SK-N-DZ (cell line): Measurements from ENCODE around the gene RAB3GAP1.
"Not testable (repeated sequence)": the region's sequence is repeated elsewhere in the genome, so short reads cannot be mapped to it uniquely, and the experiment has no call there.

Experiments used
- DNase-seq: peaks from one replicate; pipeline ENCODE4 v3.0.0-alpha.2; 2015; ENCODE audit warnings: low spot score

The RAB3GAP1 gene

DNA sequence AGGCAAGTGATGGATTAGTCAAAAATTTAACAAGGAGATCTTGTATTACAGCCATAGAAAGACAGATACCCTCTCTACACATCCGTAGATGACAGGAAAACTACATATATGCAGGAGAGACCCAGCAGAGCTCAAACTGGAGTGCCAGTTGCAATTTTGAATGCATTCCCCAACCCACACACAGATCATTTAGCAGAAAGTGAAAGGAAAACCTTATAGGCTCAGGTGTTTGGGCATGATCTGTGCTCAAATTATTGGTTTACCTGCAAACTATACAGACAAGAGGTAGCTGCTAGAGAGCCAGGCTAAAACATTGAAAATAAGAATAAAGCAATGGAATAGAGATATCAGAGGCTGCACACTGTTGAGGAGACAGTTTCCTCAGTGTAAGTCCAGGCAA, 51.8 kb downstream of the RAB3GAP1 start:
- DNase-seq = no peak

DNA sequence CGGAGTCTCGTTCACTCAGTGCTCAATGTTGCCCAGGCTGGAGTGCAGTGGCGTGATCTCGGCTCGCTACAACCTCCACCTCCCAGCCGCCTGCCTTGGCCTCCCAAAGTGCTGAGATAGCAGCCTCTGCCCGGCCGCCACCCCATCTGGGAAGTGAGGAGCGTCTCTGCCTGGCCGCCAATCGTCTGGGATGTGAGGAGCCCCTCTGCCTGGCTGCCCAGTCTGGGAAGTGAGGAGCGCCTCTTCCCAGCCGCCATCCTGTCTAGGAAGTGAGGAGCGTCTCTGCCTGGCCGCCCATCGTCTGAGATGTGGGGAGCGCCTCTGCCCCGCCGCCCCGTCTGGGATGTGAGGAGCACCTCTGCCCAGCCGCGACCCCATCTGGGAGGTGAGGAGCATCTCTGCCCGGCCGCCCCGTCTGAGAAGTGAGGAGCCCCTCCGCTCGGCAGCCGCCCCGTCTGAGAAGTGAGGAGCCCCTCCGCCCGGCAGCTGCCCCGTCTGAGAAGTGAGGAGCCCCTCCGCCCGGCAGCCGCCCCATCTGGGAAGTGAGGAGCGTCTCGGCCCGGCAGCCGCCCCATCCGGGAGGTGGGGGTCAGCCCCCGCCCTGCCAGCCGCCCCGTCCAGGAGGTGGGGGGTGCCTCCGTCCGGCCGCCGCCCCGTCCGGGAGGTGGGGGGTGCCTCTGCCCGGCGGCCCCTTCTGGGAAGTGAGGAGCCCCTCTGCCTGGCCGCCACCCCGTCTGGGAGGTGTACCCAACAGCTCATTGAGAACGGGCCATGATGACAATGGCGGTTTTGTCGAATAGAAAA, 53.6 kb downstream of the RAB3GAP1 start:
- DNase-seq = not testable (repeated sequence)

DNA sequence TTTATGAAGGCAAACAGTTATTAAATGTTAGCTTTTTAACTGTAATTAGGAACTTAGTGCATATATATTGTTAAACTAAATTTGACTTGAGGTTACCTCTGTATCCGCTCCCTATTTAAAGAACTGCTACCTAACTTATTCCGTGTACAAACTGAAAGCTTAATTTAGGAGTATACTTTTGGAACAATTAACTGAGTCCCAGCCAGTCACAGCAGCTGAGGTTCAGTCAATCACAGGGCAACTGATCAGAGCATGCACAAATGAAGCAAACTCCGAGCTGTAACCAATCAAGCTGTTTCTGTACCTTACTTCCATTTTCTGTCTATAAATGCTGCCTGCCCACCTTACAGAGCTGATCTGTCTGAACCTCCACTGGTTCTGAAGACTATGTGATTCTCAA, 61.2 kb downstream of the RAB3GAP1 start:
- no peak for DNase-seq

GRCh38 chr2:135119582-135119981, 67.5 kb downstream of the RAB3GAP1 start:
- no peak for DNase-seq

- DNase-seq = no peak
These were observed 69.0 kb downstream of the RAB3GAP1 start for GRCh38 chr2:135121016-135121657.

- DNase-seq = not testable (repeated sequence)
These were observed 69.6 kb downstream of the RAB3GAP1 start for GRCh38 chr2:135121658-135122039.

DNA sequence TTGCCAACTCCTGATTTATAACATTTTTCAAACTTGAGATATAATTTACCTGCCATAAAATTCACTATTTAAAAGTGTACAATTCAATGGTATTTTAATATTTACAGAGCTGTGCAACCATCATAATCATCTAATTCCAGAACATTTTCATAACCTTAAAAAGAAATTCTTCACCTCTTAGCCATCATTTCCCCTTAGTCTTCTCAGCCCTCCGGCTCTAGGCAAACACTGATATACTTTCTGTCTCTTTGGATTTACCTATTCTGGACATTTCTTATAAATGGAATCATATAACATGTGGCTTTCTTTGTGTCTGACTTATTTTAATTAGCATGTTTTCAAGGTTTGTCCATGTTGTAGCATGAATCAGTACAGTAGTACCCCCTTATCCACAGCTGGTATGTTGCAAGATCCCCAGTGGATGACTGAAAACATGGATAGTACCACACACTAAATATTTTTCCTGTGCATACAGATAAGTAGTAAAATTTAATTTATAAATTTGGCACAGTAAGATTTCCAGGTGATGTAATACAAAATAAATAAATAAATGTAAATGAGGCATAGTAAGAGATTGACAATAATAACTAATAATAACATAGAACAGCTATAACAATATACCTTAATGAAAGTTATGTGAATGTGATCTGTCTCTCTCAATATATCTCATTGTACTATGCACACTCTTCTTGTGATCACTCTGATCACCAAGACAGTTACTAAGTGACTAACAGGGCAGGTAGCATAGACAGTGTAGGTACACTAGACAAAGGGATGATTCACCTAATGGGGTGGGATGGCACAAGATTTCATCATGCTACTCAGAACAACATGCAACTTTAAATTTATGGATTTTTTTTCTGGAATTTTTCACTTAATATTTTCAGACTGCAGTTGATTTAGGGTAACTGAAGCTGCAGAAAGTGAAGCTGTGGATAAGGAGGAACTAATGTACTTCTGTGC, 73.1 kb downstream of the RAB3GAP1 start:
- DNase-seq = no peak

GRCh38 chr2:135125940-135126339, 73.8 kb downstream of the RAB3GAP1 start:
- DNase-seq = no peak

DNA sequence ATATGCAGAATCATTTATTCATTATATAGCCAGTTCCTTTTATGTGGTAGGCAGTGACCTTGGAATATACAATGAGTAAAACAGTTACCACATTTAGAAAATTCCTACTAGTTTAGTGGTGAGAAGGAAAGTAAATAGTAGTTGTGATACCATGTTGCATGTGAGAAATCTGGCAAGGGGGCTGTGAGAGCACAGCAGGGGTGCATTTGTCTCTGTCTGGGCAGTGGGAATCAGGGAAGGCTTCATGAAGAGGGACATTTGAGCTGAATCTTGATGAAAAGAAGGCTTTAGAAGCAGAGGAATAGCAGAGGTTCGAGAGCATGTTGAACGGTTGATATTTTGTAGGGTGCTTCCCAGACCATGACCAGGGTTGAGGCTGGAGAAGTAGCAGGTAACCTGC, 78.7 kb downstream of the RAB3GAP1 start:
- DNase-seq = no peak

- no peak for DNase-seq
These were observed 80.2 kb downstream of the RAB3GAP1 start for GRCh38 chr2:135132314-135132713.

- no peak for DNase-seq
These were observed 88.5 kb downstream of the RAB3GAP1 start for GRCh38 chr2:135140606-135141005.

GRCh38 chr2:135142323-135142722, 90.2 kb downstream of the RAB3GAP1 start:
- DNase-seq = no peak

DNA sequence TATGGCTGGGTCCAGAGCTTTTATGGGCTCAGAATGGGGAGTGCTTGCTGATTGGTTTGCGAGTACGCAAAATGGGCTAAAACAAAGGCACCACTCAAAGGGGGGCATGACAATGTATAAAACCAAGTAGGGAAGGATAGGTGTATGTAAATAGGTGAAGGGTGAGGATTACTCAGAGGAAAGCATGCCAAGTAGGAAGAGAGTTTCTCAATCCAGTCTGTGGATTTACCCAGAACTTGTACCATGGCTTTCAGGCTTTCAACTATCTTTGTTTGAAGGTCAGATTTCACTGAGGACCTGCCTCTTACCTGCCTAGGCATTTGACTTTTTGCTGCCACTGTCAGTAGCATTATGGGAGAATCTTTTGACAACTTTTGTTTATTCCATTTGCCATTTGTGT, 92.3 kb downstream of the RAB3GAP1 start:
- no peak for DNase-seq

- DNase-seq = no peak
These were observed 97.2 kb downstream of the RAB3GAP1 start for GRCh38 chr2:135149251-135149650.

- DNase-seq = no peak
These were observed 98.6 kb downstream of the RAB3GAP1 start for GRCh38 chr2:135150725-135151124.

GRCh38 chr2:135151615-135152014, 99.5 kb downstream of the RAB3GAP1 start:
- no peak for DNase-seq

DNA sequence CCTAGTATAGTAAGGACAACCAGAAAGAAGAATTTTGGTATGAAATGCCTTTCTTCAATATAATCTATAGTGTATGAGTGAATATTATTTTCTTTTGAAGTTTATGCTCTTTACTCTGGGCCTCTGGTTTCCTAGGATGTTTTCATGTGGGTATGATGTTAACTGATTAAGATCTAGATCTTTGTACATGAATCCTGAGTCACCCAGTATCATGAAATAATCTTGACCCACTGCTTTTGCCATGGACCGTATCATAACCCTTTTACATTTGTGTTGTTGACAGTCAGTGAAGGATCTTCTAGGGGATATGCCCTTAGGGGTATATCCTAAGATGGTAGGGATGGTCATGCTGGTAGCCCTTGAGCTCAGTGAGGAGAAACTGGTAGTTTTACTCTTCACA, 100.3 kb downstream of the RAB3GAP1 start:
- DNase-seq = no peak

DNA sequence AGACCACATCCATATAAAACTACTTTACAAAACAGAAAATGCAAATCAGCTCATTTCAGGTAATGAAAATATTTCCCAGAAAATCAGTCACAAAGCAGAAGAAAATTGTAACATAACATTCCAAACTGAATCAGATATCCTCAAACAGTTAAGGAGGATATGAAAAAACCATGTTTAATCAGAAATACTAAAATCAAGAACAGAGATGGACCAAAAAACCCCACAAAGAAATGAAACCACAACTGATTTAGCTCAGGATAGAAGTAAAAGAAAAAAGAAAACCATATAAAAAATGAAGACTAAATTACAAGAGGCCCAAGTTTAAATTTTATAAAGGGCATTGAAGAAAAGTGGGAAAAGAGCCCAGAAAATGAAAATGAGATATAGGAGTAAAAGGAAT, 102.9 kb downstream of the RAB3GAP1 start:
- no peak for DNase-seq

DNA sequence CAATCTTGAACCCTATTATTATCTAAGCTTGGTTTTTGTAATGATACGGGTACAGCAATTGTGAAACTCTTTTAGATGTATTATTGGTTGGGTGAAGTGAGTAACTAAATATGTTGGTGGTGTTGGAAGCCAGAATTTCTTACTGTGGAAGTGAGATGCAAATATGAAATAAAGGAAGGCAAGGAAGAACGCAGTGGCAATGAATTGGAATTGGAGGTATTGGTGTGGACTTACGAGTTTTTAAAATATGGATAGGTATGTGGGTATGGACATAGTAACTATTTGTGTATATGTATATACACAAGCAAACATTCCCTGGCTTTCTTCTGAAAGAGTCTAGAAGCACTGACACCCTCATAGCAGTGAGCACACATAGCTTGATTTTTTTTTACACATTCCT, 105.8 kb downstream of the RAB3GAP1 start:
- DNase-seq = no peak

- DNase-seq = peak; percentile 1
These were observed 107.1 kb downstream of the RAB3GAP1 start for GRCh38 chr2:135159191-135159590.

GRCh38 chr2:135162377-135162776, 110.3 kb downstream of the RAB3GAP1 start:
- DNase-seq = no peak

GRCh38 chr2:135162786-135163185, 110.7 kb downstream of the RAB3GAP1 start:
- DNase-seq = no peak
